Measurements from ENCODE around the gene FGF6.

DNA sequence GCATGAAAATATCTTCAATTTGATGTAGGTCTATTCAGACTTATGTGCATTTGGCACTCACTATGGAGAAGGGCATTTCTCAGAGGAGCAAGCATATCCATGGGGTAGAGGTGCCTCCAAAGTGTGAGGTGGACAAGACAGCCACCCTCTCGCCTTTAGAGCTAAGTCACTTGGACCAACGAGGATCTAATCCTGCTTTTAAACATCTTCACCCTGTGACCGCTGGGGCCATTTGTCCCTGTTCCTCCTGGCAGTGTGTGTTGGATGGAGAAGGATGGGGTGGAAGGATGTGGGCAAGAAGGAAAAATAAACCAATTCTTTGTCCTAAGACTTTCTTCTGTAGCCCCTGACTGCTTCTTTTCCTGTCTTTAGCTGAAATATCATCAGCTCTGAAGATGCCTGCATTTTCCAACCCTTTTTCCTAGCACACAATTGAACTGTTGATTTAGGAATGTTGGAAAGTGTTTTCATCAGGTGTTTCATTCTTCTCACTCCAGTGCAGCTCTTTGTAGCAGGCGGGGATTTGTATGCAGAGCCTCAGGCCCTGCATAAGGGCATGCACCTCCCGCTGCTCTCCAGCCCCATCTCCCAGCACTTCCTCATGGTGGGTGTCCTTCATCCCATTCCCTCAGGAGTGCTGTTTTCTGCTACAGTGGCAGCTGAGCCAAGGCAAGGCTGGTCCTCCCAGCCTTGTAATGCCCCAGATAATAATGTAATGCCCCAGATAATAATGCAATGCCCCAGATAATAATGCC, 5.3 kb downstream of the FGF6 start:
- TF ChIP-seq, protein P1, sequence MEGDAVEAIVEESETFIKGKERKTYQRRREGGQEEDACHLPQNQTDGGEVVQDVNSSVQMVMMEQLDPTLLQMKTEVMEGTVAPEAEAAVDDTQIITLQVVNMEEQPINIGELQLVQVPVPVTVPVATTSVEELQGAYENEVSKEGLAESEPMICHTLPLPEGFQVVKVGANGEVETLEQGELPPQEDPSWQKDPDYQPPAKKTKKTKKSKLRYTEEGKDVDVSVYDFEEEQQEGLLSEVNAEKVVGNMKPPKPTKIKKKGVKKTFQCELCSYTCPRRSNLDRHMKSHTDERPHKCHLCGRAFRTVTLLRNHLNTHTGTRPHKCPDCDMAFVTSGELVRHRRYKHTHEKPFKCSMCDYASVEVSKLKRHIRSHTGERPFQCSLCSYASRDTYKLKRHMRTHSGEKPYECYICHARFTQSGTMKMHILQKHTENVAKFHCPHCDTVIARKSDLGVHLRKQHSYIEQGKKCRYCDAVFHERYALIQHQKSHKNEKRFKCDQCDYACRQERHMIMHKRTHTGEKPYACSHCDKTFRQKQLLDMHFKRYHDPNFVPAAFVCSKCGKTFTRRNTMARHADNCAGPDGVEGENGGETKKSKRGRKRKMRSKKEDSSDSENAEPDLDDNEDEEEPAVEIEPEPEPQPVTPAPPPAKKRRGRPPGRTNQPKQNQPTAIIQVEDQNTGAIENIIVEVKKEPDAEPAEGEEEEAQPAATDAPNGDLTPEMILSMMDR (conservative IDR thresholded peaks at IDR 0.05; ENCODE audit: low read length) = no peak
- no peak for TF ChIP-seq EZH2phosphoT487 (IDR thresholded peaks at IDR 0.05; ENCODE audit: borderline replicate concordance)
